M059J (cell line): ENCODE results near the gene PDLIM3. TPM values are rescaled to one million over a fixed set of nuclear protein-coding genes. Genes with fewer than 3 reads are reported as not detected.
A peak's percentile ranks its signal among the peaks of the same experiment; 100 is the strongest.
"Not testable (repeated sequence)": the region's sequence is repeated elsewhere in the genome, so short reads cannot be mapped to it uniquely, and the experiment has no call there.

Experiments used
- DNase-seq: peaks from one replicate; pipeline ENCODE4 v3.0.0-alpha.2; 2012; ENCODE audit warnings: low read depth
- total RNA-seq: library from RNA; depleted of rRNA; stranded (reverse); fragments of >200 nt; shearing (Covaris generic); gene quantifications from 2 replicates; pipeline ENCODE4 v1.2.3, GENCODE V29; 2014

Gene PDLIM3
- total RNA-seq, 1 experiment from 2014 or later, result 14.5 TPM

DNA sequence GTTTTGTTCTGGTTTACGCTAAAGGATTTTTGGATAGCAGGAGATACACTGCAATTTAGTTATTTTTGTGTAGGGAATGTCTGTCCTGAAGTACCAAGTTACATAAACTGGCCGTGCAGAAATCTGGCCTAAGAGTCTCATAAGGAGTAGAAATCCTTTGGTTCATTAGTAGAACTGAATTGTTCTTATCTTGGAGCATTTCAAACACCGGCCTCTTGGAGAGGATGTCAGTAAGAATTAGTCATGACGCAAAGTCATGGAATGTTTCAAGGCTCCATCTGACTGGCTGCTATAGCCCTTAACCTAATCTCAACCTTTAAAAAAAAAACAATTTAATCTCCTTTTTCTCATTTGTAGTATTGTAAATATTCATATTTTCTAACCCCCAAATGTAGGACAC, 15.2 kb downstream of the PDLIM3 start:
- DNase-seq, result no peak

DNA sequence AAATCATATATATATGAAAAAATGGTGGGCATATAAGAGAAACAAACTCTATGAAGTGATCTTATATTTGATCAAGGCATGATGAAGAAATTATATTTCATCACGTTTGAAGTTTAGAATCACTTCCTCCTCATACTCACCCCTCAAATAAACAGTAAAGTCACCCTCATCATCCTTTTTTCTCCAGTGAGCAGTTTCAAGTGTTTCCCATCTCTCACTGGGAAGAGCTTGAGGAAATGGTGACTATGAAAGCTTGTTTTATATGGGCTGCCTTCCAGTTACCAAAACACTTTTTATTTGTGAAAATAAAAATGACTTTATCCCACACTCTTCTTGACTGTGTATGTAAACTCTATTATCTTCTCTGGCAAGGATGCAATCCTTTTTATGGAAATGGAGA, 16.8 kb downstream of the PDLIM3 start:
- DNase-seq, result no peak

DNA sequence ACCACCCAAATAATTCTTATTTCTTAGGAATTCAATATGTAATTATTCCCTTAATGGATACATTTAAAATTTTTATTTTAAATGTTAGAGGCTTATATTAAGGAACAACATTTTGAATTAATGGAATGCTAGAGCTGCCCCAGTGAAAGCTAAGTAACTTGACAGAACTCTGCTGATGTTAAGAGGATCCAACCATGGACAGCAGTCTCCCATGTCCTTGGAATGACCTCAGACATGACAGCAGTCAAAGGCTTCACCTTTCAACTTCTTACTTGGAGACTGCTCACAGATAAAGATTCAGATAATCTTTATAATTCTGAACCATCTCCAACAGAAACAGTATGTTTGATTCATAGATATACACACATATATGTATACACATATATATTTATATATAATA, 17.2 kb downstream of the PDLIM3 start:
- no peak for DNase-seq

DNA sequence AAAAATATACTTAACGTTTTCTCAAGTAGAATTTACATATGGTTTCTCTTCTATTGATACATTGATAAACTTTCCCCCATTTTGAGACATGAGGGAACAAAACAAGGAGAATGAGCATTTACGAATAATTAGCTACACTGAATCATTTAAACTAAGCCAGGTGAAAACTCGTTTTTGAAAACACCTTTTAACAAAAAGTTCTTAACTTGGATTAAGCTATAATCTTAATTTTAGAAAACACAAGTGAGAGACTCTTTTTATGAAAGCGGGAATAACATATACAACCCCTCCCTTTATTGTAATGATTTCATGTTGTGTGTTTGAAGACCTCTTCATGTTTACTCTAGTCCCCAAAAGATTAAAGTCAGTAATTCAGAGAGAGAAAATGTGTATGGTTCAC, 20.1 kb downstream of the PDLIM3 start:
- DNase-seq, result no peak

DNA sequence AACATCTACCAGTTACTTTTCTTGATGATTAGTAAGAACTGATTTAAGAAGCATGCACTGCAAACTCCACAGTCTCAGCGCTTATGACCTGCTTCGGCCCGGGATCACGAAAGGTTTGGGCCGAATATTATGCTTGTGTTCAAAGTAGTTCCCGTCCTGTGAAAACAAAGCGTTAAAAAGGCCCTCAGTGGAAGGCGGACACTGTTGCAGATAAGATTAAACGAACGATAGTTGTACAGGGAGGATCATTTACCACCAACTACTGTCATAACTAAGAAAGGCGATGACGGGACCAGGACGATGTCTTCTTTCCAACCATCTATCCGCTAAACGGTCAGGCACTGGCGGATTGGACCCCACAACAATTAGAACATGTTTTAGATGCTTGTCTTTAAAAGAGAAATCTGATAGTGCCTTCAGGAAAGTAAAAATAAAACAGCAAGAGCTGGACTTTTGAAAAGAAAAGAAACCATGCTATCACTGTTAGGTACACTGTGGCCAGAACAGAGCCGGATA, 21.1 kb downstream of the PDLIM3 start:
- no peak for DNase-seq

DNA sequence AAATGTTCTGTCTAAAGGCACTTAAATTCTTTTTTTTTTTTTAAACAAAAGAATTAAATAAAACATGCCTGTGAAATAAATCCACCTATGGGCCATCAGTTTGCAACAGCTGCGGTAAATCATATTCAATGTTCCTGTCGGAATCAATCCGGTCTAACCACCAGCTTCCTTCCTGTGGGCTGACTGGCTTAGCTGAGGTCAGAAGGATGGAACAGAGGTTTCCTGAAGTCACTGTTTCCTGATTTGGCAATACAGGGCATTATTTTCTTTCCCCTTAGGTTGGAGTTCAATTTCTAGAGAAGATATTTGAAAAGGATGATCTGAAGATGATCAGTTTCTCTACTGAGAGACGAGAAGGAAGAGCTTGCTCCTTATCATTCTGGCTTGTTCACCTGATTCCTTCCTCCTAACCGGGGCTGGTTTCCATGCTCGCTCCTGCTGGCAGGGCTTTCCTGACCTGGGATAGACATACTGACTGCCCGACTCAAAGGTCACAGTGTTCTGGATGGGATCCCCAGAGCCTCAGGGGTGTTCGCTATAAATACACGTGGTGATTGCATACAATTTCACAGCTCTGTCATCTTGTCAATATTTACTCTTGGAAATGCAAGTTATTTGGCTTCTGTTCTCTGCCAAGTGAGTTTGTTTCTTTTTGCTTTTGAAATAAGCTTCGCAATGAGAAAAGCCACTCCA, 21.7 kb downstream of the PDLIM3 start:
- DNase-seq, result peak; percentile 7

GRCh38 chr4:185512516-185512915, 22.8 kb downstream of the PDLIM3 start:
- DNase-seq, result peak; percentile 10

DNA sequence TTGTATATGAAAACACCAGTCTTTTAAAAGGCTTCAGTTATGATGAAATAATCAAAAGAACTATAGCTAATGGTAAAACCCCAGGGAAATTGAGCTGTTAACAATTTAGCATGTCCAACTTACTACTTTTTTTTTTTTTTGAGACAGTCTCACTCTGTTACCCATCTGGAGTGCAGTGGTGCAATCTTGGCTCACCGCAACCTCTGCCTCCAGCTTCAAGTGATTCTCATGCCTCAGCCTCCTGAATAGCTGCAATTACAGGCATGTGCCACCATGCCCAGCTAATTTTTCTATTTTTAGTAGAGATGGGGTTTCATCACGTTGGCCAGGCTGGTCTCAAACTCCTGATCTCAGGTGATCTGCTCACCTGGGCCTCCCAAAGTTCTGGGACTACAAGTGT, 24.1 kb downstream of the PDLIM3 start:
- DNase-seq, result not testable (repeated sequence)

- DNase-seq, result no peak
Observed at GRCh38 chr4:185510806-185511205, 24.5 kb downstream of the PDLIM3 start.

DNA sequence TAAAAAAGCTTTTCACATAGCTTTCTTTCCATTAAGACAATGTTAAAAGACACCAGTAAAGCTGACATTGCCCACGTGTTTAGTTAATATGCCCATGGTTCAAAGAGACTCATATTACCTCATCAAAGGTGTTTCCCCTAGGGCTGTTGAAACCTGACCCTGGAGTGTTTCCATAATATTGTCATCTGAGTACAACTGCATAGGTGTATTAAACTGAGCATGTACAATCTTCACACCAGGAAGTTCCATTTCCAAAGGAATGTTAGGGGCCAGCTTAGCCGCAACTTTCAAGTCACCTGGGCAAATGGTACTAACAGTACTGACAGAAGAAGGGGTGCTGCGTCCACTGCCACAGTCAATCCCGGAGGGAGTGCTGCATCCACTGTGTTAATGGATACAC, 27.1 kb downstream of the PDLIM3 start:
- peak; percentile 4 for DNase-seq

- no peak for DNase-seq
Observed at GRCh38 chr4:185506422-185506821, 28.9 kb downstream of the PDLIM3 start.

DNA sequence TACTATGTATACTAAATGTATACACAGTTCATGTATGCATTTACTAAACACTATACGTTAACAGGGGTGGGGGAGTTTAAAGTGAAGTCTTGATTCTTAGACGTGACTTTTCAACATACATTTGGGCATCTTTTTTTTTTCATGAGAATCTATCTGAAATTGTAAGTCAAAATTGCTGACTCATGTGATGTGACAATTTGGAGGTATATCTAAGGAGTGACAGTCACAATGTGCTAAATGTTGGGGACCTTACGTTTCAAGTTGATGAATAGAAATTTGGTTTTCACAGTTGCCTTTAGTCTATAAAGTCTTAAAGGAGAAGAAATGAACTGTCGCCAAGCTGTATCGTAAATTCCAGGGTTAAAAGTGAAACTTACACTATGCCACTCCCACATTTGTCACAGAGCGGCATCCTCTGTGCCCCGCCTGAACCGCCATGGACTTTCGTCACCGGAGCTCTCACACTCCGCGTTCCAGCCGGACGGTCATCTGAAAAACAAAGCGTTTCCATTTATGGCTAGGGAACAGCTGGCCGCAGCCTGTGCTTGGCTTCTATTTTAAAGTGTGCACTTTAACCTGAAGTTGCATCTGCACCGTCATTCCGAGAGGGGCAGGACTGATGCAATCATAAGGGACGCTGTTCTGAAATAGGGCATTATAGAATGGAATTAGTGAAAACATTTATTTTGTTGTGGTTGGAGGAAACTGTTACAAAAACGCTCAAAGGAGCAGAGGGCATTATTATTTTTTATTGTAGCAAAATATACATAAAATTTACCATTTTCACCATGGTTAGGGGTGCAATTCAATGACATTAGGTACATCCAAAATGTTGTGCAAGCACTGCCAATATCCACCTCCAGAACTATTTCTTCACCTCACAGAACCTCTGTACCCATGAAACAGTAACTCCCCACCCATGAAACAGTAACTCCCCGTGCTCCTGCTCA, 30.9 kb downstream of the PDLIM3 start:
- DNase-seq, result no peak

- DNase-seq, result no peak
Observed at GRCh38 chr4:185502386-185502785, 32.9 kb downstream of the PDLIM3 start.

GRCh38 chr4:185500576-185500975, 34.7 kb downstream of the PDLIM3 start:
- no peak for DNase-seq

DNA sequence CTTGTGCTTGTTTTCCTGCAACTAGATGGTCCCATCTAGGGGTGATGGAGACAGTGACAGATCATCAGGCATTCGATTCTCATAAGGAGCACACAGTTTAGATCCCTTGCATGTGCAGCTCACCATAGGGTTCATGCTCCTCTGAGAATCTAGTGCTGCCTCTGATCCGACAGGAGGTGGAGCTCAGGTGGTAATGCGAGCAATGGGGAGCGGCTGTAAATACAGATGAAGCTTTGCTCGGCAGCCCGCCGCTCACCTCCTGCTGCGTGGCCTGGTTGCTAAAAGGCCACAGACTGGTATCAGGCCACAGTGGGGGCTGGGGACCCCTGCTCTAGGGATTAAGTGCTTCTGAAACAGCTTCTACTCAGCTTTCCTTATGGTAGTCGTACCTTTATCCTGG, 35.3 kb downstream of the PDLIM3 start:
- no peak for DNase-seq

- DNase-seq, result no peak
Observed at GRCh38 chr4:185488650-185489049, 46.7 kb downstream of the PDLIM3 start.

DNA sequence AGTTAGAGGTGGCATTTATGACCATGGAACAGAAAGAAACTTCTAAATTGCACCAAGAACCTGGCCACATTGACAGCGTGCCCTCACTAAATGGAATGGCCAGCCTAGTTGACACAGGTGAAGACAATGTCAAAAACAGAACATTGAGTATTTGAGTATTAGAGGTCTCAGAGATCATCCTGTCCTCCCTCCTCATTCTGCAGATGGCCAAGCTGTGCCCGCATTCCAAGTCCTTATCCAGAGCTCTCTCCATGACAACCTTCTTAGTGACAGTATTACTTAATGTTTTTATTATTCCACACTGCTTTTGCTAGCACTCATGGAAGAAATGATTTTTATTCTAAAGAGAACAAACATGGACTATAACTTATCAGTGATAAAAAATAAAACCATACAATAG, 53.9 kb downstream of the PDLIM3 start:
- no peak for DNase-seq

GRCh38 chr4:185480016-185480732, 55.1 kb downstream of the PDLIM3 start:
- DNase-seq, result no peak

DNA sequence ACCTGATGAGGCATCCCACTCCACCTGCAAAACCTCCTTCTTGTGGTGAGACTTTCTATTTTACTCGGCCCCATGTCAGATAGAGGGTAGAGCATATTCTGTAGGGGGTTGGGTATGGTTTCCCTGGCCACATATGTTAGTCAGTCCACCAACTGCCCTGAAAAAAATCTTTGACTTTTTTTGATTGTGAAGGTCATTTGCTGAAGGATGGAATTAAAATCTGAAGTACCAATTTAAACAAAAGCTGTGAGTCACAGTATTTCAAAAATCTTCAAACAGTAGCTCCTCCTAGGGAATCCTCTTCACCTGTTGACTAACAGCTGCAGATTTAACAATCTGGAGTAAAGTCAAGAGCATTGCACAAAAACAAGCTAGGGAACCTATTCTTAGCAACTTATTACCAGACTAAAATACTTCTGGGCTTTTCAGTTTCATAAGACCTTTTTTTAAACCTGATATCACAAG, 55.8 kb downstream of the PDLIM3 start:
- no peak for DNase-seq

DNA sequence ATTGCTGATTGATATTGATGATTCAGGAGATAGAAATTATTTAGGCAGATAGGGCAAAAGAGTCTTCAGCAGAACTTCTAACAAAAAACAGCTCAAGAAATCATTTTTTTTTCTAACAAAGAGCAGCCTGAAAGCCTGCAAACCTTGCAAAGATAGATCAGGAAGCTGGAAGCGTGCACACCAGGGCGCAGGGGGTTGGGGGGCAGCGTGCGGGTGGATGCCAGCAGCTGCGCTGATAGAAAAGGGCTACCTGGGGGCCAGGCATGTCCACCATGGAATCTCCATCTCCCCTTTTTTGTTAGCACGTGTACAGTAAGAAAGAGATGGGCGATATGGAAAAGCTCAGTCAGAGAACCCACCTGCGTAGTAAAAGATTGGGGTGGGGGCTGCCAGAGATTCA, 62.1 kb downstream of the PDLIM3 start:
- DNase-seq, result no peak

GRCh38 chr4:185472103-185472542, 63.2 kb downstream of the PDLIM3 start:
- DNase-seq, result no peak
